WTC11 (cell line): ENCODE data around the gene FOXF2. TPM values are rescaled to one million over a fixed set of nuclear protein-coding genes. Genes with fewer than 3 reads are reported as not detected.

Source experiments
- ATAC-seq: fragments of 200-7000 bp; cut with Tn5 transposase; 2 replicates; pipeline ENCODE4 v1.10.0; 2021; ENCODE audit warnings: mild to moderate bottlenecking, moderate library complexity
- CTCF ChIA-PET: fragments of 300-600 bp; sonication (Branson Sonifier 250); formaldehyde crosslinking; loops from one replicate; lab custom pipeline; 2021; ENCODE audit warnings: antibody characterized with exemption; lab: Charles Lee
- POLR2A ChIA-PET: fragments of 350-600 bp; sonication (Branson Sonifier 250); formaldehyde crosslinking; loops from one replicate; lab custom pipeline; 2021; ENCODE audit warnings: antibody characterized with exemption; lab: Charles Lee
- DNase-seq: peaks from one replicate; pipeline ENCODE4 v3.0.0; 2021; ENCODE audit warnings: low spot score
- H3K27ac Mint-ChIP-seq: 2 replicates; pipeline ENCODE4 v1.8.0; 2021; ENCODE audit warnings: mixed read lengths
- H3K27me3 Mint-ChIP-seq: 2 replicates; pipeline ENCODE4 v1.8.0; 2021; ENCODE audit warnings: low read depth, mild to moderate bottlenecking, moderate library complexity, mixed read lengths
- H3K36me3 Mint-ChIP-seq: 2 replicates; pipeline ENCODE4 v1.8.0; 2021; ENCODE audit warnings: mixed read lengths
- H3K4me1 Mint-ChIP-seq: 2 replicates; pipeline ENCODE4 v1.8.0; 2022; ENCODE audit warnings: mixed read lengths
- H3K4me3 Mint-ChIP-seq: 2 replicates; pipeline ENCODE4 v1.8.0; 2021; ENCODE audit warnings: mild to moderate bottlenecking, moderate library complexity, mixed read lengths
- H3K9me3 Mint-ChIP-seq: 2 replicates; pipeline ENCODE4 v1.8.0; 2021; ENCODE audit warnings: mixed read lengths
- ARID4B ChIP-seq: sonication (generic); formaldehyde crosslinking; IDR thresholded peaks from 2 replicates; pipeline ENCODE4 v1.8.0; 2023; ENCODE audit warnings: missing genetic modification reagents, mild to moderate bottlenecking, borderline replicate concordance
- ATF2 ChIP-seq: sonication (generic); formaldehyde crosslinking; IDR thresholded peaks from 2 replicates; pipeline ENCODE4 v1.8.1; 2022; ENCODE audit warnings: low read depth, missing genetic modification reagents, borderline replicate concordance
- ESRRA ChIP-seq: sonication (generic); formaldehyde crosslinking; IDR thresholded peaks from 2 replicates; pipeline ENCODE4 v1.8.1; 2022; ENCODE audit warnings: mild to moderate bottlenecking, missing genetic modification reagents, borderline replicate concordance
- ETV6 ChIP-seq: sonication (generic); formaldehyde crosslinking; IDR thresholded peaks from 2 replicates; pipeline ENCODE4 v1.8.1; 2022; ENCODE audit warnings: mild to moderate bottlenecking, missing genetic modification reagents
- FOXJ3 ChIP-seq: sonication (generic); formaldehyde crosslinking; IDR thresholded peaks from 2 replicates; pipeline ENCODE4 v1.9.0; 2021; ENCODE audit warnings: missing genetic modification reagents, mild to moderate bottlenecking, borderline replicate concordance
- FOXP4 ChIP-seq: sonication (generic); formaldehyde crosslinking; IDR thresholded peaks from 2 replicates; pipeline ENCODE4 v1.8.0; 2022; ENCODE audit warnings: mild to moderate bottlenecking, missing genetic modification reagents
- HMGA2 ChIP-seq: fragments of 250-450 bp; sonication (Bioruptor Pico); IDR thresholded peaks from 2 replicates; pipeline ENCODE4 v1.4.0; 2021; ENCODE audit warnings: mild to moderate bottlenecking, moderate library complexity
- MYBL2 ChIP-seq: sonication (generic); formaldehyde crosslinking; IDR thresholded peaks from 2 replicates; pipeline ENCODE4 v1.8.1; 2023; ENCODE audit warnings: mild to moderate bottlenecking, moderate library complexity, missing genetic modification reagents
- NR2C2 ChIP-seq: sonication (generic); formaldehyde crosslinking; IDR thresholded peaks from 2 replicates; pipeline ENCODE4 v1.8.0; 2022; ENCODE audit warnings: mild to moderate bottlenecking, missing genetic modification reagents
- PRDM15 ChIP-seq: sonication (generic); formaldehyde crosslinking; IDR thresholded peaks from 2 replicates; pipeline ENCODE4 v1.8.0; 2022; ENCODE audit warnings: missing genetic modification reagents
- TEAD4 ChIP-seq: sonication (generic); formaldehyde crosslinking; IDR thresholded peaks from 2 replicates; pipeline ENCODE4 v1.8.0; 2022; ENCODE audit warnings: mild to moderate bottlenecking, missing genetic modification reagents
- USF2 ChIP-seq: sonication (generic); formaldehyde crosslinking; IDR thresholded peaks from 2 replicates; pipeline ENCODE4 v1.8.1; 2023; ENCODE audit warnings: mild to moderate bottlenecking, missing genetic modification reagents, moderate library complexity
- ZNF671 ChIP-seq: fragments of 250-450 bp; sonication (Bioruptor Pico); IDR thresholded peaks from 2 replicates; pipeline ENCODE4 v1.8.0; 2021; ENCODE audit warnings: mild to moderate bottlenecking
- total RNA-seq: library from RNA; stranded (reverse); gene quantifications from 3 replicates; pipeline ENCODE4 v1.2.3, GENCODE V29; 2021

FOXF2 gene
- total RNA-seq, 1 experiment from 2014 or later, result 0.11 TPM

GRCh38 chr6:1379788-1380147 lies 9.6 kb upstream of the FOXF2 start:
- DNase-seq, result no peak
- Mint-ChIP-seq H3K4me1 (peaks cover 37% of the 10 kb centered on the region), H3K27ac (no peak overlapping the region), H3K27me3 (peaks cover 96% of the 10 kb centered on the region), H3K36me3 (no peaks in the 10 kb centered on the region), H3K4me3 (peak overlapping the region; percentile 20), H3K9me3 (no peaks in the 10 kb centered on the region)
- ATAC-seq, result no peak
- ChIA-PET CTCF (interaction anchor here (0.5 to 0.9 kb wide), 2 partner anchors 18 to 467 kb away, joined by 3 read pairs; no protein-coding TSS in a partner anchor), POLR2A (no interaction called here)
- no peak for TF ChIP-seq FOXP4 (CRISPR knock-in tag)

GRCh38 chr6:1380625-1381427 lies 8.6 kb upstream of the FOXF2 start:
- Mint-ChIP-seq H3K27ac (no peak overlapping the region), H3K4me1 (peaks cover 47% of the 10 kb centered on the region), H3K36me3 (no peaks in the 10 kb centered on the region; the same call in 1 of the 2 replicates), H3K27me3 (peaks cover 99% of the 10 kb centered on the region), H3K4me3 (peak overlapping the region; percentile 49), H3K9me3 (no peaks in the 10 kb centered on the region)
- ATAC-seq (no peak), DNase-seq (no peak)
- no peak for TF ChIP-seq USF2 (CRISPR knock-in tag)
- TF ChIP-seq TEAD4 (CRISPR knock-in tag), result no peak
- no peak for TF ChIP-seq ZNF671 (CRISPR knock-in tag)
- TF ChIP-seq MYBL2 (CRISPR knock-in tag), result no peak
- no peak for TF ChIP-seq ATF2
- TF ChIP-seq NR2C2, result no peak
- CTCF ChIA-PET, result interaction anchor here (0.5 to 3.5 kb wide), 22 partner anchors 9 to 1086 kb away, joined by 3 to 24 read pairs (median 4); partner anchors contain the start of gene FOXQ1
- POLR2A ChIA-PET, result interaction anchor here (0.6 kb wide), 1 partner anchor 65 kb away, joined by 3 read pairs; no protein-coding TSS in a partner anchor

- ATAC-seq (peak; percentile 6), DNase-seq (peak; percentile 80)
- no peak overlapping the region for H3K27ac Mint-ChIP-seq
- POLR2A ChIA-PET, result no interaction called here
- H3K27me3 Mint-ChIP-seq, result peaks cover 99% of the 10 kb centered on the region
- no peaks in the 10 kb centered on the region; the same call in 1 of the 2 replicates for H3K36me3 Mint-ChIP-seq
- no peaks in the 10 kb centered on the region for H3K9me3 Mint-ChIP-seq
- peaks cover 49% of the 10 kb centered on the region for H3K4me1 Mint-ChIP-seq
- peak overlapping the region; percentile 65 for H3K4me3 Mint-ChIP-seq
- CTCF ChIA-PET, result interaction anchor here (0.6 to 3.5 kb wide), 23 partner anchors 8 to 1193 kb away, joined by 3 to 24 read pairs (median 4); partner anchors contain the start of gene FOXQ1
- TF ChIP-seq ATF2 (no peak), TEAD4 (CRISPR knock-in tag) (no peak), ETV6 (0 out of 2 replicates have a peak, but pooled peaks have one; percentile 50), FOXJ3 (CRISPR knock-in tag) (no peak), PRDM15 (CRISPR knock-in tag) (0 out of 2 replicates have a peak, but pooled peaks have one; percentile 9), HMGA2 (CRISPR knock-in tag) (no peak), ARID4B (CRISPR knock-in tag) (no peak; the same call in 1 of the 2 replicates), ESRRA (CRISPR knock-in tag) (0 out of 2 replicates have a peak, but pooled peaks have one; percentile 65)
Observed at GRCh38 chr6:1381481-1382330, 7.7 kb upstream of the FOXF2 start.
